D721Med (cell line): Measurements from ENCODE around the gene RFC2.

Experiments
- DNase-seq: peaks from one replicate; pipeline ENCODE4 v3.0.0; 2011; ENCODE audit warnings: low spot score; ENCODE audit not compliant: insufficient read length
- FAIRE-seq: peaks from 2 replicates; lab custom pipeline; 2011; peaks lifted over from hg19 to GRCh38; lab: Jason Lieb, UNC
- CTCF ChIP-seq: IDR thresholded peaks from 2 replicates; pipeline ENCODE4 v1.5.1; 2012; ENCODE audit warnings: mild to moderate bottlenecking, control low read depth; ENCODE audit not compliant: insufficient read depth; ENCODE audit errors: missing control alignments

The RFC2 gene

DNA sequence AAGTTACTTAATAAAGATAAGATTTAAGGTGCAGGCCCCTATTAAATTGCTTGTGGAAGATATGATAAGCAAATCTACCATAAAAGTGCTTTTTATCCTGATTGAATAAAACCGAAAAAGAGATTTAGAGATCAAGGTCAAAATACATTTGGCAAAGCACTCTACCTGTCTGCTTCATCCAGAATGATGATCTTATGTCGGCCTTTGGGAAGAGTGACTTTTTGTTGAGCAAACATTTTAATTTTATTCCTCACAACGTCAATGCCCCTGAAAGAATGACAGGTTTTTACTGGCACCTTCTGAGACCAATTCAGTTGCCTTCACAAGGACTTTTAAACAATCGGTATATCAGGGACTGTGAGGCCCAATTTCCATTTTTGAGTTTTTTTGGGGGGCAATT, 7.7 kb downstream of the RFC2 start:
- no peak for TF ChIP-seq CTCF
- DNase-seq (no peak), FAIRE-seq (no peak)

GRCh38 chr7:74242122-74242443, 12.1 kb downstream of the RFC2 start:
- DNase-seq (no peak), FAIRE-seq (no peak)
- TF ChIP-seq CTCF = no peak

GRCh38 chr7:74240482-74240881, 13.7 kb downstream of the RFC2 start:
- TF ChIP-seq CTCF = no peak
- no peak for FAIRE-seq
- no peak for DNase-seq

DNA sequence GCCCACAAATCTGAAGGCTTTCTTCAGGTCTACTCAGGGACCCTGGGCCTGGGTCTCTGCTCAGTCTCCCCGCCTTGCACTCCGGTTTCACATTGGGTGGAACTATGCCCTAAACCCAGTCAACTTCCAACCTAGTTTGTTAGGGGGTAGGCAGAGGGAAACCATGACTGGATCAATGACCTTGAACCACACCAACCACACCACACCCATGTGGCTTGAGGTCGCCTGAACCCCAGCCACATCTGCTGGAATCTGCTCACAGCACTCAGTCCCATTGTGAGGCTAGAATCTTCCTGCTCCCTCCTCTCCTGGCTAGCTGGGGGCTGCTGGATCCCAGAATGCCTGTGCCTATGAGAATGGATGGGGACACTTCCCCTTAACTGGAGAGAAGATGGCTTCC, 17.9 kb downstream of the RFC2 start:
- DNase-seq (no peak), FAIRE-seq (no peak)
- no peak for TF ChIP-seq CTCF

DNA sequence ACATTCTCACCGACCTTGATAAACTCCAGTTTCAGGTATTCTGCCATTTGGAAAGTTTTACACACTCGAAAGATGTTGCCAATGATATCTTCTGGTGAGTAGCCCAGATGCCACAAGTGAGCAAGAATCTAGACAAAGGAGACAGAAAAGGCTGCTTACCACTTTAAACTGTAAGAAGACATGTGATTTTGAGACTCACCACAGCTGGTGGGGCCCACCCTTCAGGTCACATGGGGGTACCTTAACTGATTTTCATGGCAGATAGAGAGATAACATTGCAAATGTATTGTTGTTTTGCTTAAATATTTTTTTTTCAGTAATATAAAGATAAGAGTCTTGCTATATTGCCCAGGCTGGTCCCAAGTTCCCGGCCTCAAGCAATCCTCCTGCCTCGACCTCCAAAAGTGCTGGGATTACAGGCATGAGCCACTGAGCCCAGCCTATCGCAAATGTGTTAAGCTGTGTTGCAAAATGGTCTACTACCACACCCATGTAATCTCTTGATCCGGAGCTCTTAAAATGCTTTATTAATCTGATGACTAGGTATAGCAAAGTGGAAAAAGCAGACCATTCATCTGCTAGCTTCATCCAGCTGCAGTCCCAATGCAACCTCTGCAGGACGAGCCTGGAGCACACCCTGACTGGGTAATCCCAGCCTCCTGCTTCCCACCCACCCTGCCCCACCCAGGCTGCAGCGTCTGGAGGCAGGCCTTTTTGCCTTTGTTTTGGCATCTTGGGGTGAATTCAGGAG, 18.5 kb downstream of the RFC2 start:
- DNase-seq (no peak), FAIRE-seq (no peak)
- TF ChIP-seq CTCF = no peak

DNA sequence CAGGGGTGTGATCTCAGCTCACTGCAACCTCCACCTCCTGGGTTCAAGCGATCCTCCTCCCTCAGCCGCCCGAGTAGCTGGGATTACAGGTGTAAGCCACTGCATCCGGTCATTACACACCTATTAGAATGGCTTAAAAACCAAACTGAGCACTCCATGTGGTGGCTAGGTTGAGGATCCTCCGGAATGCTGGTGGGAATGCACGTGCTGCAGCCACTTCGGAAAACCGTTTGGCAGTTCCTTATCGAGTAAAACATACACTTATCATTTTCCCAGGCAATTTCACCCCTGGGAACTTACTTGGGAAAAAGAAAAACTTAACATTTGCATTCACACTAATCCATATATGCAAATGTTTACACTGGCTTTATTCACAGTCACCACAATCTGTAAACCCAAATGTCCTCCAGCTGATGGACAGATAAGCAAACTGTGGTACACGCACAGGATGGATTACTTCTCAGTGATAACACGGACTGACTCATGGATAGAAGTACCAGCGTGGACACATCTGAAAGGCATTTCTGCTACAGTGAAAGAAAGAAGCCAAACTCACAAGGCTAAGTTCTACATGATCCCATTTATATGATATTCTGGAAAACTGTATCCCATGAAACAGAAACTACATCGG, 20.4 kb downstream of the RFC2 start:
- FAIRE-seq (no peak), DNase-seq (no peak)
- TF ChIP-seq CTCF = no peak

GRCh38 chr7:74231232-74231590, 23.0 kb downstream of the RFC2 start:
- no peak for FAIRE-seq
- no peak for TF ChIP-seq CTCF
- DNase-seq = no peak
